Activated CD4-positive, alpha-beta T cell treated with anti-CD3 and anti-CD28 coated beads for 48 hours (primary cell): ENCODE data around the gene ANOS1.

Source experiments
- DNase-seq: peaks from one replicate; pipeline ENCODE4 v3.0.0-alpha.2; 2020

ANOS1 gene

GRCh38 chrX:8711401-8711800 is 20.5 kb downstream of the ANOS1 start:
- DNase-seq = no peak

GRCh38 chrX:8704184-8704583 is 27.8 kb downstream of the ANOS1 start:
- no peak for DNase-seq

- no peak for DNase-seq
These were observed 39.1 kb downstream of the ANOS1 start for GRCh38 chrX:8692871-8693270.

GRCh38 chrX:8689473-8689872 is 42.5 kb downstream of the ANOS1 start:
- no peak for DNase-seq

- DNase-seq = no peak
These were observed 43.2 kb downstream of the ANOS1 start for GRCh38 chrX:8688776-8689175.

- no peak for DNase-seq
These were observed 47.6 kb downstream of the ANOS1 start for GRCh38 chrX:8684201-8684965.

- DNase-seq = no peak
These were observed 48.2 kb downstream of the ANOS1 start for GRCh38 chrX:8683687-8684086.

GRCh38 chrX:8679550-8679949 is 52.4 kb downstream of the ANOS1 start:
- no peak for DNase-seq

- no peak for DNase-seq
These were observed 56.8 kb downstream of the ANOS1 start for GRCh38 chrX:8675006-8675630.

- no peak for DNase-seq
These were observed 58.7 kb downstream of the ANOS1 start for GRCh38 chrX:8673201-8673600.

- no peak for DNase-seq
These were observed 59.8 kb downstream of the ANOS1 start for GRCh38 chrX:8672176-8672575.

GRCh38 chrX:8668813-8669212 is 63.1 kb downstream of the ANOS1 start:
- no peak for DNase-seq

- no peak for DNase-seq
These were observed 68.6 kb downstream of the ANOS1 start for GRCh38 chrX:8663325-8663724.

GRCh38 chrX:8657883-8658282 is 74.1 kb downstream of the ANOS1 start:
- DNase-seq = no peak

- no peak for DNase-seq
These were observed 78.0 kb downstream of the ANOS1 start for GRCh38 chrX:8653956-8654355.

- DNase-seq = no peak
These were observed 82.0 kb downstream of the ANOS1 start for GRCh38 chrX:8649969-8650368.

GRCh38 chrX:8647176-8647575 is 84.8 kb downstream of the ANOS1 start:
- DNase-seq = no peak

- no peak for DNase-seq
These were observed 91.9 kb downstream of the ANOS1 start for GRCh38 chrX:8639949-8640475.

GRCh38 chrX:8636497-8636896 is 95.4 kb downstream of the ANOS1 start:
- no peak for DNase-seq

GRCh38 chrX:8635812-8636211 is 96.1 kb downstream of the ANOS1 start:
- DNase-seq = no peak

GRCh38 chrX:8632924-8633323 is 99.0 kb downstream of the ANOS1 start:
- DNase-seq = no peak

GRCh38 chrX:8629871-8630270 is 102.1 kb downstream of the ANOS1 start:
- DNase-seq = no peak

- no peak for DNase-seq
These were observed 104.1 kb downstream of the ANOS1 start for GRCh38 chrX:8627796-8628195.

- DNase-seq = no peak
These were observed 124.6 kb downstream of the ANOS1 start for GRCh38 chrX:8607326-8607725.

- DNase-seq = no peak
These were observed 127.8 kb downstream of the ANOS1 start for GRCh38 chrX:8604131-8604530.
